IPS-18c (cell line): ENCODE results near the gene OPN1MW2.
"Not testable (repeated sequence)": the region's sequence is repeated elsewhere in the genome, so short reads cannot be mapped to it uniquely, and the experiment has no call there.

Source experiments
- H3K4me3 ChIP-seq: 2 replicates; pipeline ENCODE4 v1.7.0; 2013; ENCODE audit warnings: low read depth, mild to moderate bottlenecking, low read length, moderate library complexity; ENCODE audit not compliant: insufficient read depth
- H3K9me3 ChIP-seq: one replicate; pipeline ENCODE4 v1.6.1; 2013; ENCODE audit warnings: mild to moderate bottlenecking, low read length, moderate library complexity; ENCODE audit not compliant: control insufficient read depth, insufficient read depth

Gene OPN1MW2

GRCh38 chrX:154248076-154248475 lies 28.5 kb downstream of the OPN1MW2 start:
- H3K4me3 ChIP-seq, H3K9me3 ChIP-seq: not testable (repeated sequence)

- not testable (repeated sequence) for H3K9me3 ChIP-seq, H3K4me3 ChIP-seq
Measured at GRCh38 chrX:154257282-154257681, 37.7 kb downstream of the OPN1MW2 start, which contains the start of gene OPN1MW3. Gene OPN1MW3 (plus strand): TSS chrX:154257582. CDS start chrX:154257620, 38 bp downstream.

GRCh38 chrX:154258711-154259110 lies 39.2 kb downstream of the OPN1MW2 start:
- not testable (repeated sequence) for H3K4me3 ChIP-seq, H3K9me3 ChIP-seq

GRCh38 chrX:154263072-154263471 lies 43.5 kb downstream of the OPN1MW2 start:
- H3K9me3 ChIP-seq, H3K4me3 ChIP-seq: not testable (repeated sequence)

- H3K9me3 ChIP-seq, H3K4me3 ChIP-seq: not testable (repeated sequence)
Measured at GRCh38 chrX:154269245-154269644, 49.7 kb downstream of the OPN1MW2 start.
